SK-N-SH (cell line): ENCODE measurements around the gene TCF12.

ENCODE experiments used
- EP300 ChIP-seq, 2 experiments: IDR thresholded peaks; 2 replicates each; pipeline versions ENCODE4 v1.4.0 to v1.6.1; 2012; ENCODE audit warnings: borderline replicate concordance in 1 of 2, low read depth in 1 of 2, low read length in 1 of 2
- RAD21 ChIP-seq: IDR thresholded peaks from 2 replicates; pipeline ENCODE4 v1.6.1; 2012; ENCODE audit warnings: mild to moderate bottlenecking, low read length
- TF ChIP-seq, protein P1 (sequence below): fragments of 200-600 bp; sonication (generic); IDR thresholded peaks from 2 replicates; pipeline ENCODE4 v1.6.1; 2017; ENCODE audit warnings: antibody characterized with exemption, mild to moderate bottlenecking, moderate library complexity
- TF ChIP-seq, protein P2 (sequence below): IDR thresholded peaks from 2 replicates; pipeline ENCODE4 v1.4.0; 2012; ENCODE audit warnings: low read depth

DNA sequence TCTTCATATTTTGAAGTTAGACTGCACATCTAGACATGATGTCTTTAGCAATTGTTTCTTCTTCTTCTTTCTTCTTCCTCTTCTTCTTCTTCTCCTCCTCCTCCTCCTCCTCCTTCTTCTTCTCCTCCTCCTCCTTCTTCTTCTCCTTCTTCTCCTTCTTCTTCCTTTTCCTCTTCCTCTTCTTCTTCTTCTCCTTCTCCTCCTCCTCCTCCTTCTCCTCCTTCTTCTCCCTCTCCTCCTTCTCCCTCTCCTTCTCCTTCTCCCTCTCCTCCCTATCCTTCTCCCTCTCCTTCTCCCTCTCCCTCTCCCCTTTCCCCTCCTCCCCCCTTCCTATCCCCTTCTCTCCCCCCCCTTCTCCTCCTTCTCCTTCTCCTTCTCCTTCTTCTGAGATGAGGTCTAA is 21.9 kb downstream of the TCF12 start:
- TF ChIP-seq, protein P1, sequence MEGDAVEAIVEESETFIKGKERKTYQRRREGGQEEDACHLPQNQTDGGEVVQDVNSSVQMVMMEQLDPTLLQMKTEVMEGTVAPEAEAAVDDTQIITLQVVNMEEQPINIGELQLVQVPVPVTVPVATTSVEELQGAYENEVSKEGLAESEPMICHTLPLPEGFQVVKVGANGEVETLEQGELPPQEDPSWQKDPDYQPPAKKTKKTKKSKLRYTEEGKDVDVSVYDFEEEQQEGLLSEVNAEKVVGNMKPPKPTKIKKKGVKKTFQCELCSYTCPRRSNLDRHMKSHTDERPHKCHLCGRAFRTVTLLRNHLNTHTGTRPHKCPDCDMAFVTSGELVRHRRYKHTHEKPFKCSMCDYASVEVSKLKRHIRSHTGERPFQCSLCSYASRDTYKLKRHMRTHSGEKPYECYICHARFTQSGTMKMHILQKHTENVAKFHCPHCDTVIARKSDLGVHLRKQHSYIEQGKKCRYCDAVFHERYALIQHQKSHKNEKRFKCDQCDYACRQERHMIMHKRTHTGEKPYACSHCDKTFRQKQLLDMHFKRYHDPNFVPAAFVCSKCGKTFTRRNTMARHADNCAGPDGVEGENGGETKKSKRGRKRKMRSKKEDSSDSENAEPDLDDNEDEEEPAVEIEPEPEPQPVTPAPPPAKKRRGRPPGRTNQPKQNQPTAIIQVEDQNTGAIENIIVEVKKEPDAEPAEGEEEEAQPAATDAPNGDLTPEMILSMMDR = no peak
- TF ChIP-seq RAD21 (no peak), EP300 (IDR thresholded peaks at IDR 0.05; ENCODE audit: borderline replicate concordance in 1 of 2, low read depth in 1 of 2, low read length in 1 of 2) (no peak)
- TF ChIP-seq, protein P2, sequence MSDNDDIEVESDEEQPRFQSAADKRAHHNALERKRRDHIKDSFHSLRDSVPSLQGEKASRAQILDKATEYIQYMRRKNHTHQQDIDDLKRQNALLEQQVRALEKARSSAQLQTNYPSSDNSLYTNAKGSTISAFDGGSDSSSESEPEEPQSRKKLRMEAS = no peak
